Measurements from ENCODE around the gene SLAIN2. TPM values are rescaled to one million over a fixed set of nuclear protein-coding genes. Genes with fewer than 3 reads are reported as not detected.

Gene SLAIN2
- polyA plus RNA-seq, 3 donors, result 13.9 to 24.1 (median 17.6) TPM

DNA sequence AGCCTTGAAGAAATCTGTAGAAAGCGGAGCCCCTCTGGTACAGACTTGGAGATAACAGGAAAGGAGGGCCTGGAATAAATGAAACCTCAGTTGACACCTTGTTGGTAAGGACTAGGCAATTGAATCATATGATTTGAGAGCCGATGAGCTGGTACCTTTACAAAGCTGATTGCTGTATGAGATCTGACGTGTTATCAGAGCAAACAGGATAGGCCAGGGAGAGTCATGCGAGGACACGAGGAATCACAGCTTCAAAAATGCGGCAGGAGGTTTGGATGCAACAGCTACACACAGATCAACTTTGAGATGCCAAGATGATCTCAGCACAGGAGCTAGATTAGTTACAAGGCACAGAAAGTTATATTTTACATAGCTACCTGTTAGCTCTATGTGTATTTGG is 134.4 kb downstream of the SLAIN2 start:
- intact Hi-C loops (cut with micrococcal nuclease), result no loop called here
- 97% methylated on average over 6 of the region's 6 CpGs for WGBS (ENCODE audit: insufficient coverage)
- Histone ChIP-seq H3K36me3 (replicated peaks in 1 of 2; ENCODE audit: control insufficient read depth in 1 of 2, insufficient read depth in 2 of 2, low read length in 2 of 2) (no peaks in the 10 kb centered on the region), H4K20me1 (ENCODE audit: insufficient read depth, low read length) (no peaks in the 10 kb centered on the region), H3K4me3 (replicated peaks in 1 of 3; ENCODE audit: low read depth in 2 of 3, low read length in 3 of 3) (no peak overlapping the region), H2AFZ (ENCODE audit: insufficient read depth, low read depth, low read length, poor library complexity, severe bottlenecking) (no peak overlapping the region), H3K79me2 (ENCODE audit: insufficient read depth, low read length) (no peaks in the 10 kb centered on the region), H3K9me3 (replicated peaks in 1 of 2; ENCODE audit: control insufficient read depth in 1 of 2, insufficient read depth in 1 of 2, low read length in 2 of 2) (no peaks in the 10 kb centered on the region), H3K27ac (ENCODE audit: low read depth in 1 of 2, low read length in 2 of 2) (no peak overlapping the region), H3K27me3 (ENCODE audit: control insufficient read depth in 2 of 2, insufficient read depth in 2 of 2, low read length in 2 of 2) (peaks cover 4 to 10% of the 10 kb centered on the region in 2 donors), H3K9ac (ENCODE audit: insufficient read depth, low read length, poor library complexity, severe bottlenecking) (no peak overlapping the region), H3K4me2 (replicated peaks; ENCODE audit: extremely low read depth, low read length, poor library complexity, severe bottlenecking) (no peak overlapping the region), H3K4me1 (ENCODE audit: control insufficient read depth in 1 of 2, insufficient read depth in 2 of 2, low read length in 2 of 2) (no peaks in the 10 kb centered on the region)
- no peaks in the 10 kb centered on the region for H3K36me3 Mint-ChIP-seq
- H3K4me3 Mint-ChIP-seq, result no peak overlapping the region
- peaks cover 0 to 6% (median 0%) of the 10 kb centered on the region in 7 donors for H3K9me3 Mint-ChIP-seq
- TF ChIP-seq, protein P1, sequence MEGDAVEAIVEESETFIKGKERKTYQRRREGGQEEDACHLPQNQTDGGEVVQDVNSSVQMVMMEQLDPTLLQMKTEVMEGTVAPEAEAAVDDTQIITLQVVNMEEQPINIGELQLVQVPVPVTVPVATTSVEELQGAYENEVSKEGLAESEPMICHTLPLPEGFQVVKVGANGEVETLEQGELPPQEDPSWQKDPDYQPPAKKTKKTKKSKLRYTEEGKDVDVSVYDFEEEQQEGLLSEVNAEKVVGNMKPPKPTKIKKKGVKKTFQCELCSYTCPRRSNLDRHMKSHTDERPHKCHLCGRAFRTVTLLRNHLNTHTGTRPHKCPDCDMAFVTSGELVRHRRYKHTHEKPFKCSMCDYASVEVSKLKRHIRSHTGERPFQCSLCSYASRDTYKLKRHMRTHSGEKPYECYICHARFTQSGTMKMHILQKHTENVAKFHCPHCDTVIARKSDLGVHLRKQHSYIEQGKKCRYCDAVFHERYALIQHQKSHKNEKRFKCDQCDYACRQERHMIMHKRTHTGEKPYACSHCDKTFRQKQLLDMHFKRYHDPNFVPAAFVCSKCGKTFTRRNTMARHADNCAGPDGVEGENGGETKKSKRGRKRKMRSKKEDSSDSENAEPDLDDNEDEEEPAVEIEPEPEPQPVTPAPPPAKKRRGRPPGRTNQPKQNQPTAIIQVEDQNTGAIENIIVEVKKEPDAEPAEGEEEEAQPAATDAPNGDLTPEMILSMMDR (IDR thresholded peaks at IDR 0.05), result no peak
- no peak overlapping the region for H3K27ac Mint-ChIP-seq
- peaks cover 8 to 12% (median 8%) of the 10 kb centered on the region in 3 donors for H3K27me3 Mint-ChIP-seq (ENCODE audit: low read depth in 3 of 3)
- DNase-seq, result no peak
- H3K4me1 Mint-ChIP-seq, result peaks cover 3% of the 10 kb centered on the region

Other genes with a start within 250 kb of the SLAIN2 start
- gene TXK, start 207.3 kb upstream of the SLAIN2 start, polyA plus RNA-seq, result under 1 TPM; 0.13 to 0.93 (median 0.54) TPM
- gene TEC, start 71.7 kb upstream of the SLAIN2 start, polyA plus RNA-seq, result 1 to 10 TPM in 1 of 3 donors, under 1 TPM in 2; 0.30 to 2.5 (median 0.73) TPM
- not detected for gene SLC10A4, start 141.8 kb downstream of the SLAIN2 start, polyA plus RNA-seq
- gene ZAR1, start 148.7 kb downstream of the SLAIN2 start, polyA plus RNA-seq, result not detected